H9 (cell line): Measurements from ENCODE around the gene MYL2. TPM values are rescaled to one million over a fixed set of nuclear protein-coding genes. Genes with fewer than 3 reads are reported as not detected.

Source experiments
- DNase-seq: peaks from one replicate; pipeline ENCODE4 v3.0.0-alpha.2; 2017
- H2AFZ ChIP-seq: one replicate; pipeline ENCODE4 v1.6.1; 2013; ENCODE audit warnings: mild to moderate bottlenecking, low read length, control low read depth, moderate library complexity
- H2AK5ac ChIP-seq: 2 replicates; pipeline ENCODE4 v1.6.1; 2013; ENCODE audit warnings: low read length, control low read depth, mixed read lengths; ENCODE audit not compliant: insufficient read length
- H2BK120ac ChIP-seq: one replicate; pipeline ENCODE4 v1.6.1; 2013; ENCODE audit warnings: low read depth, mild to moderate bottlenecking, low read length, control low read depth, inconsistent platforms; ENCODE audit not compliant: poor library complexity, severe bottlenecking
- H2BK12ac ChIP-seq: 2 replicates; pipeline ENCODE4 v1.6.1; 2013; ENCODE audit warnings: low read length, control low read depth, mixed read lengths, low read depth; ENCODE audit not compliant: insufficient read length
- H2BK15ac ChIP-seq: 2 replicates; pipeline ENCODE4 v1.6.1; 2013; ENCODE audit warnings: low read depth, low read length, control low read depth
- H2BK20ac ChIP-seq: one replicate; pipeline ENCODE4 v1.6.1; 2013; ENCODE audit warnings: low read depth, mild to moderate bottlenecking, low read length, control low read depth, inconsistent platforms; ENCODE audit not compliant: poor library complexity, severe bottlenecking
- H2BK5ac ChIP-seq: 2 replicates; pipeline ENCODE4 v1.6.1; 2013; ENCODE audit warnings: low read length, control low read depth, mixed read lengths; ENCODE audit not compliant: insufficient read length
- H3K14ac ChIP-seq: 2 replicates; pipeline ENCODE4 v1.6.1; 2013; ENCODE audit warnings: low read length, control low read depth; ENCODE audit not compliant: insufficient read depth
- H3K18ac ChIP-seq: 2 replicates; pipeline ENCODE4 v1.6.1; 2013; ENCODE audit warnings: low read depth, mild to moderate bottlenecking, mixed read lengths, low read length, control low read depth; ENCODE audit not compliant: insufficient read length
- H3K23ac ChIP-seq: 2 replicates; pipeline ENCODE4 v1.6.1; 2013; ENCODE audit warnings: low read length, control low read depth, mixed read lengths, low read depth; ENCODE audit not compliant: insufficient read length
- H3K23me2 ChIP-seq: 2 replicates; pipeline ENCODE4 v1.6.1; 2013; ENCODE audit warnings: low read depth, mild to moderate bottlenecking, mixed read lengths, low read length, control low read depth; ENCODE audit not compliant: insufficient read length, poor library complexity, severe bottlenecking
- H3K27ac ChIP-seq: 2 replicates; pipeline ENCODE4 v1.5.1; 2013; ENCODE audit warnings: low read length, control low read depth, mixed read lengths, low read depth; ENCODE audit not compliant: insufficient read length
- H3K27me3 ChIP-seq: 2 replicates; pipeline ENCODE4 v1.6.1; 2013; ENCODE audit warnings: low read length, control low read depth, inconsistent platforms; ENCODE audit not compliant: insufficient read depth
- H3K4ac ChIP-seq: 2 replicates; pipeline ENCODE4 v1.6.1; 2013; ENCODE audit warnings: low read depth, mild to moderate bottlenecking, control low read depth, inconsistent platforms, low read length, moderate library complexity
- H3K4me1 ChIP-seq: 2 replicates; pipeline ENCODE4 v1.6.1; 2013; ENCODE audit warnings: low read length, control low read depth, inconsistent platforms; ENCODE audit not compliant: insufficient read depth
- H3K4me2 ChIP-seq: 2 replicates; pipeline ENCODE4 v1.6.1; 2013; ENCODE audit warnings: low read length, control low read depth, mixed read lengths; ENCODE audit not compliant: insufficient read length, insufficient read depth
- H3K56ac ChIP-seq: 2 replicates; pipeline ENCODE4 v1.6.1; 2013; ENCODE audit warnings: low read depth, mild to moderate bottlenecking, mixed read lengths, low read length, control low read depth; ENCODE audit not compliant: insufficient read length
- H3K79me1 ChIP-seq: 2 replicates; pipeline ENCODE4 v1.6.1; 2013; ENCODE audit warnings: low read depth, mild to moderate bottlenecking, moderate library complexity, low read length, control low read depth, inconsistent platforms; ENCODE audit not compliant: insufficient read depth, poor library complexity, severe bottlenecking
- H3K79me2 ChIP-seq: 2 replicates; pipeline ENCODE4 v1.6.1; 2013; ENCODE audit warnings: low read length, control low read depth, inconsistent platforms; ENCODE audit not compliant: insufficient read depth
- H3K9ac ChIP-seq: 2 replicates; pipeline ENCODE4 v1.6.1; 2013; ENCODE audit warnings: low read length, control low read depth, mixed read lengths; ENCODE audit not compliant: insufficient read length; ENCODE audit errors: extremely low read depth
- H3K9me3 ChIP-seq: one replicate; pipeline ENCODE4 v1.6.1; 2013; ENCODE audit warnings: low read depth, low read length, inconsistent platforms; ENCODE audit not compliant: control insufficient read depth
- H3T11ph ChIP-seq: one replicate; pipeline ENCODE4 v1.6.1; 2013; ENCODE audit warnings: mild to moderate bottlenecking, low read length, control low read depth, inconsistent platforms
- H4K20me1 ChIP-seq: one replicate; pipeline ENCODE4 v1.6.1; 2013; ENCODE audit not compliant: control insufficient read depth, insufficient read length, insufficient read depth
- H4K5ac ChIP-seq: 2 replicates; pipeline ENCODE4 v1.6.1; 2013; ENCODE audit warnings: low read depth, mild to moderate bottlenecking, mixed read lengths, low read length, control low read depth; ENCODE audit not compliant: insufficient read length
- H4K8ac ChIP-seq: replicated peaks from 2 replicates; pipeline ENCODE4 v1.6.1; 2013; ENCODE audit warnings: low read length, control low read depth, mixed read lengths, low read depth; ENCODE audit not compliant: insufficient read length
- H4K91ac ChIP-seq: 2 replicates; pipeline ENCODE4 v1.6.1; 2013; ENCODE audit warnings: low read depth, mild to moderate bottlenecking, moderate library complexity, mixed read lengths, low read length, control low read depth; ENCODE audit not compliant: insufficient read length
- H3K27ac Mint-ChIP-seq, 3 experiments: 2 replicates in 2 of 3; 3 replicates in 1 of 3; pipeline ENCODE4 v1.8.0; 2020 to 2021; ENCODE audit warnings: mixed read lengths in 3 of 3, mild to moderate bottlenecking in 1 of 3, moderate library complexity in 1 of 3
- H3K27me3 Mint-ChIP-seq: 2 replicates; pipeline ENCODE4 v1.8.0; 2021; ENCODE audit warnings: low read depth, mild to moderate bottlenecking, moderate library complexity, mixed read lengths
- H3K36me3 Mint-ChIP-seq, 3 experiments: 2 replicates in 2 of 3; 3 replicates in 1 of 3; pipeline ENCODE4 v1.8.0; 2020 to 2021; ENCODE audit warnings: low read depth in 3 of 3, mixed read lengths in 3 of 3; ENCODE audit not compliant: insufficient read depth in 1 of 3
- H3K4me1 Mint-ChIP-seq, 2 experiments: 2 replicates each; pipeline ENCODE4 v1.8.0; 2020; ENCODE audit warnings: mixed read lengths in 2 of 2
- H3K4me3 Mint-ChIP-seq, 2 experiments: 2 replicates in 1 of 2; 3 replicates in 1 of 2; pipeline ENCODE4 v1.8.0; 2020 to 2021; ENCODE audit warnings: mild to moderate bottlenecking in 2 of 2, mixed read lengths in 2 of 2, moderate library complexity in 1 of 2
- H3K9me3 Mint-ChIP-seq, 2 experiments: 2 replicates in 1 of 2; 3 replicates in 1 of 2; pipeline ENCODE4 v1.8.0; 2020; ENCODE audit warnings: mild to moderate bottlenecking in 2 of 2, mixed read lengths in 2 of 2, moderate library complexity in 1 of 2
- WGBS: extraction: QIAGEN DNeasy Blood & Tissue Kit; methylation state at CpG from one replicate; pipeline ENCODE4 v1.1.7; 2013; ENCODE audit warnings: missing lambda C conversion rate, low lambda C conversion rate, mixed read lengths; ENCODE audit not compliant: insufficient read length; ENCODE audit errors: extremely low coverage; 5-methylcytosine and 5-hydroxymethylcytosine counted together
- total RNA-seq: library from RNA; stranded (reverse); gene quantifications from 2 replicates; pipeline ENCODE4 v1.2.1, GENCODE V29; 2021
- TF ChIP-seq, protein P1 (sequence below): fragments of 200-600 bp; sonication (generic); conservative IDR thresholded peaks from 3 replicates; pipeline ENCODE4 v1.8.0; 2021; ENCODE audit warnings: antibody characterized with exemption, mild to moderate bottlenecking

The MYL2 gene
- total RNA-seq, 1 experiment from 2014 or later, result not detected

DNA sequence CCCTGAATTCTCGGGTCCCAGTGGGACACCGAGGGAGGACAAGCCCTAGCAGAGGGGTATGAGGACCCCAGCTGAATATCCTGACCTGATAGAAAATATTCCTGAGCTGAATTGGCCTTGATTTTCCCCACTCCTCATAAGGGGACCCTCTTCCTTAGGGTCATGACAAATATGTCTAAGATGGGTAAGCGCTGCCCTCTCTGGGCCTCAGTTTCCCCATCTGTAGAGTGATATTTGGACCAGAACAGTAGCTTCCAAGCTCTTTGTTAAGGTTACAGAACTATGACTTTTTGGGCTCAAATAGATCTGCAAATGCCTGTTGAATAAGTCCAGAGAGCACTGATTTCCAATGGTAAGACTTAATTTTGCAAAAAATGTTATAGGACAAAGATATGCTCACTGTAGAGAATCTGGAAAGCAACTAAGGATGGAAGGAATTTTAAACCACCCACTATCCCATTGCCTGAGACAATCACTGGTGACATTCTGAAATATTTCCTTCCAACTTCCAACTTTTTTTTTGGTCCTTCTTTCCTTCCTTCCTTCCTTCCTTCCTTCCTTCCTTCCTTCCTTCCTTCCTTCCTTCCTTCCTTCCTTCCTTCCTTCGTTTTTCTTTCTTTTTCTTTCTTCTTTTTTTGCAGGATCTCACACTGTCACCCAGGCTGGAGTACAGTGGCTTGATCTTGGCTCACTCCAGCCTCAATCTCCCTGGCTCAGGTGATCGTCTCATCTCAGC, 32.0 kb downstream of the MYL2 start:
- Histone ChIP-seq H3K27me3 (no peaks in the 10 kb centered on the region), H2BK5ac (no peak overlapping the region), H2AFZ (no peak overlapping the region), H3K14ac (no peak overlapping the region), H3K4me1 (no peaks in the 10 kb centered on the region), H3T11ph (no peak overlapping the region), H2BK20ac (no peak overlapping the region), H3K9ac (no peak overlapping the region), H3K79me2 (no peaks in the 10 kb centered on the region), H2BK15ac (no peak overlapping the region), H4K5ac (no peak overlapping the region), H3K27ac (no peak overlapping the region), H3K4me2 (no peak overlapping the region), H2BK12ac (no peak overlapping the region), H3K23me2 (peaks cover 4% of the 10 kb centered on the region), H3K23ac (no peak overlapping the region), H3K56ac (no peak overlapping the region), H2BK120ac (no peak overlapping the region), H4K8ac (no peak overlapping the region), H3K9me3 (no peaks in the 10 kb centered on the region), H2AK5ac (no peak overlapping the region), H3K18ac (no peak overlapping the region), H3K79me1 (no peaks in the 10 kb centered on the region), H4K20me1 (no peaks in the 10 kb centered on the region), H3K4ac (no peak overlapping the region), H4K91ac (no peak overlapping the region)
- no CpG with 5 or more reads among the region's 5 CpGs for WGBS
- H3K4me1 Mint-ChIP-seq, result peaks cover 9 to 15% of the 10 kb centered on the region in 2 experiments
- TF ChIP-seq, protein P1, sequence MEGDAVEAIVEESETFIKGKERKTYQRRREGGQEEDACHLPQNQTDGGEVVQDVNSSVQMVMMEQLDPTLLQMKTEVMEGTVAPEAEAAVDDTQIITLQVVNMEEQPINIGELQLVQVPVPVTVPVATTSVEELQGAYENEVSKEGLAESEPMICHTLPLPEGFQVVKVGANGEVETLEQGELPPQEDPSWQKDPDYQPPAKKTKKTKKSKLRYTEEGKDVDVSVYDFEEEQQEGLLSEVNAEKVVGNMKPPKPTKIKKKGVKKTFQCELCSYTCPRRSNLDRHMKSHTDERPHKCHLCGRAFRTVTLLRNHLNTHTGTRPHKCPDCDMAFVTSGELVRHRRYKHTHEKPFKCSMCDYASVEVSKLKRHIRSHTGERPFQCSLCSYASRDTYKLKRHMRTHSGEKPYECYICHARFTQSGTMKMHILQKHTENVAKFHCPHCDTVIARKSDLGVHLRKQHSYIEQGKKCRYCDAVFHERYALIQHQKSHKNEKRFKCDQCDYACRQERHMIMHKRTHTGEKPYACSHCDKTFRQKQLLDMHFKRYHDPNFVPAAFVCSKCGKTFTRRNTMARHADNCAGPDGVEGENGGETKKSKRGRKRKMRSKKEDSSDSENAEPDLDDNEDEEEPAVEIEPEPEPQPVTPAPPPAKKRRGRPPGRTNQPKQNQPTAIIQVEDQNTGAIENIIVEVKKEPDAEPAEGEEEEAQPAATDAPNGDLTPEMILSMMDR, result no peak; the same call in 2 of the 3 replicates
- H3K27me3 Mint-ChIP-seq, result peaks cover 7% of the 10 kb centered on the region
- DNase-seq, result no peak
- peaks cover 0 to 5% of the 10 kb centered on the region in 2 experiments; a peak in 2 of 5 replicates for H3K9me3 Mint-ChIP-seq
- peaks cover 0 to 4% (median 0%) of the 10 kb centered on the region in 3 experiments; a peak in 1 of 7 replicates for H3K36me3 Mint-ChIP-seq
- H3K4me3 Mint-ChIP-seq, result peak overlapping the region in 1 of 2 experiments; percentile 42; a peak in 1 of 5 replicates
- no peak overlapping the region; a peak in 1 of 7 replicates for H3K27ac Mint-ChIP-seq
